Endodermal cell (in vitro differentiated cells): ENCODE results near the gene NCKAP5. TPM values are rescaled to one million over a fixed set of nuclear protein-coding genes. Genes with fewer than 3 reads are reported as not detected.

Experiments used
- DNase-seq: peaks from one replicate; pipeline ENCODE4 v3.0.0-alpha.2; 2017
- H3K27ac ChIP-seq: 2 replicates; pipeline ENCODE4 v1.5.1; 2013; ENCODE audit warnings: mild to moderate bottlenecking, low read depth, low read length, moderate library complexity
- H3K27me3 ChIP-seq: 2 replicates; pipeline ENCODE4 v1.6.1; 2013; ENCODE audit warnings: mild to moderate bottlenecking, low read length, moderate library complexity; ENCODE audit not compliant: insufficient read depth, control insufficient read depth, poor library complexity, severe bottlenecking
- H3K36me3 ChIP-seq: 2 replicates; pipeline ENCODE4 v1.7.0; 2013; ENCODE audit warnings: mild to moderate bottlenecking, low read length, moderate library complexity; ENCODE audit not compliant: control insufficient read depth, insufficient read depth
- H3K4me1 ChIP-seq: one replicate; pipeline ENCODE4 v1.7.0; 2013; ENCODE audit warnings: low read length; ENCODE audit not compliant: control insufficient read depth, insufficient read depth
- H3K4me3 ChIP-seq: 2 replicates; pipeline ENCODE4 v1.5.1; 2013; ENCODE audit warnings: mild to moderate bottlenecking, low read length, moderate library complexity
- H3K9ac ChIP-seq: 2 replicates; pipeline ENCODE4 v1.6.1; 2013; ENCODE audit warnings: mild to moderate bottlenecking, low read length, moderate library complexity; ENCODE audit not compliant: poor library complexity, severe bottlenecking; ENCODE audit errors: extremely low read depth
- H3K9me3 ChIP-seq: 2 replicates; pipeline ENCODE4 v1.6.1; 2013; ENCODE audit warnings: mild to moderate bottlenecking, low read length, moderate library complexity; ENCODE audit not compliant: control insufficient read depth
- H3K27ac Mint-ChIP-seq: 2 replicates; pipeline ENCODE4 v1.8.0; 2020; ENCODE audit warnings: mixed read lengths
- H3K27me3 Mint-ChIP-seq: 2 replicates; pipeline ENCODE4 v1.8.0; 2021; ENCODE audit warnings: mild to moderate bottlenecking, mixed read lengths; ENCODE audit not compliant: insufficient read depth
- H3K36me3 Mint-ChIP-seq: 2 replicates; pipeline ENCODE4 v1.8.0; 2020; ENCODE audit warnings: low read depth, mixed read lengths
- H3K4me1 Mint-ChIP-seq: 2 replicates; pipeline ENCODE4 v1.8.0; 2020; ENCODE audit warnings: mixed read lengths
- H3K4me3 Mint-ChIP-seq: 2 replicates; pipeline ENCODE4 v1.8.0; 2020; ENCODE audit warnings: mild to moderate bottlenecking, moderate library complexity, mixed read lengths
- H3K9me3 Mint-ChIP-seq: 2 replicates; pipeline ENCODE4 v1.8.0; 2020; ENCODE audit warnings: mild to moderate bottlenecking, mixed read lengths
- WGBS, 2 experiments: methylation state at CpG; one replicate each; pipeline versions ENCODE4 v1.1.5 to v1.1.7; 2013; ENCODE audit warnings: missing lambda C conversion rate in 2 of 2, mixed read lengths in 1 of 2; ENCODE audit not compliant: insufficient coverage in 1 of 2, insufficient read length in 1 of 2; 5-methylcytosine and 5-hydroxymethylcytosine counted together
- total RNA-seq, 2 donors: library from RNA; stranded (reverse); fragmentation: NEBNext Ultra II Directional in 1 of 2; extraction: Animal tissue kit (Norgen Biotek cat#: 25700) in 1 of 2; gene quantifications; 2 replicates in 1 of 2; 3 replicates in 1 of 2; pipeline ENCODE4 v1.2.1, GENCODE V29; 2021
- TF ChIP-seq, protein P1 (sequence below): fragments of 200-600 bp; sonication (generic); conservative IDR thresholded peaks from 2 replicates; pipeline ENCODE4 v1.5.0; 2021; ENCODE audit warnings: antibody characterized with exemption, mild to moderate bottlenecking

The NCKAP5 gene
- total RNA-seq, 2 donors from 2014 or later: 0.58 to 0.92 TPM

GRCh38 chr2:133270550-133270949 is 297.7 kb downstream of the NCKAP5 start:
- Histone ChIP-seq H3K9ac (no peak overlapping the region), H3K4me1 (peaks cover 3% of the 10 kb centered on the region), H3K27me3 (peaks cover 9% of the 10 kb centered on the region), H3K27ac (no peak overlapping the region), H3K36me3 (no peaks in the 10 kb centered on the region), H3K4me3 (no peak overlapping the region), H3K9me3 (no peaks in the 10 kb centered on the region)
- DNase-seq: no peak
- Mint-ChIP-seq H3K27ac (no peak overlapping the region), H3K27me3 (peaks cover 6% of the 10 kb centered on the region), H3K36me3 (no peaks in the 10 kb centered on the region), H3K4me3 (no peak overlapping the region), H3K9me3 (no peaks in the 10 kb centered on the region), H3K4me1 (peaks cover 4% of the 10 kb centered on the region)
- TF ChIP-seq, protein P1, sequence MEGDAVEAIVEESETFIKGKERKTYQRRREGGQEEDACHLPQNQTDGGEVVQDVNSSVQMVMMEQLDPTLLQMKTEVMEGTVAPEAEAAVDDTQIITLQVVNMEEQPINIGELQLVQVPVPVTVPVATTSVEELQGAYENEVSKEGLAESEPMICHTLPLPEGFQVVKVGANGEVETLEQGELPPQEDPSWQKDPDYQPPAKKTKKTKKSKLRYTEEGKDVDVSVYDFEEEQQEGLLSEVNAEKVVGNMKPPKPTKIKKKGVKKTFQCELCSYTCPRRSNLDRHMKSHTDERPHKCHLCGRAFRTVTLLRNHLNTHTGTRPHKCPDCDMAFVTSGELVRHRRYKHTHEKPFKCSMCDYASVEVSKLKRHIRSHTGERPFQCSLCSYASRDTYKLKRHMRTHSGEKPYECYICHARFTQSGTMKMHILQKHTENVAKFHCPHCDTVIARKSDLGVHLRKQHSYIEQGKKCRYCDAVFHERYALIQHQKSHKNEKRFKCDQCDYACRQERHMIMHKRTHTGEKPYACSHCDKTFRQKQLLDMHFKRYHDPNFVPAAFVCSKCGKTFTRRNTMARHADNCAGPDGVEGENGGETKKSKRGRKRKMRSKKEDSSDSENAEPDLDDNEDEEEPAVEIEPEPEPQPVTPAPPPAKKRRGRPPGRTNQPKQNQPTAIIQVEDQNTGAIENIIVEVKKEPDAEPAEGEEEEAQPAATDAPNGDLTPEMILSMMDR: no peak
- WGBS, 2 experiments: 93 to 100% methylated on average over 2 to 5 of the region's 5 CpGs

GRCh38 chr2:133266926-133267590 is 301.2 kb downstream of the NCKAP5 start:
- no peak overlapping the region for H3K27ac ChIP-seq
- Mint-ChIP-seq H3K4me3 (peak overlapping the region; percentile 71), H3K4me1 (peaks cover 14% of the 10 kb centered on the region), H3K36me3 (no peaks in the 10 kb centered on the region), H3K9me3 (no peaks in the 10 kb centered on the region), H3K27me3 (peaks cover 18% of the 10 kb centered on the region), H3K27ac (no peak overlapping the region)
- no peaks in the 10 kb centered on the region for H3K36me3 ChIP-seq
- peaks cover 3% of the 10 kb centered on the region for H3K4me1 ChIP-seq
- TF ChIP-seq, protein P1: no peak
- DNase-seq: peak; percentile 66
- no peak overlapping the region for H3K9ac ChIP-seq
- H3K4me3 ChIP-seq: peak overlapping the region; percentile 82
- H3K9me3 ChIP-seq: no peaks in the 10 kb centered on the region
- WGBS, 2 experiments: 6 to 8% methylated on average over 3 to 15 of the region's 17 CpGs
- peaks cover 15% of the 10 kb centered on the region for H3K27me3 ChIP-seq

DNA sequence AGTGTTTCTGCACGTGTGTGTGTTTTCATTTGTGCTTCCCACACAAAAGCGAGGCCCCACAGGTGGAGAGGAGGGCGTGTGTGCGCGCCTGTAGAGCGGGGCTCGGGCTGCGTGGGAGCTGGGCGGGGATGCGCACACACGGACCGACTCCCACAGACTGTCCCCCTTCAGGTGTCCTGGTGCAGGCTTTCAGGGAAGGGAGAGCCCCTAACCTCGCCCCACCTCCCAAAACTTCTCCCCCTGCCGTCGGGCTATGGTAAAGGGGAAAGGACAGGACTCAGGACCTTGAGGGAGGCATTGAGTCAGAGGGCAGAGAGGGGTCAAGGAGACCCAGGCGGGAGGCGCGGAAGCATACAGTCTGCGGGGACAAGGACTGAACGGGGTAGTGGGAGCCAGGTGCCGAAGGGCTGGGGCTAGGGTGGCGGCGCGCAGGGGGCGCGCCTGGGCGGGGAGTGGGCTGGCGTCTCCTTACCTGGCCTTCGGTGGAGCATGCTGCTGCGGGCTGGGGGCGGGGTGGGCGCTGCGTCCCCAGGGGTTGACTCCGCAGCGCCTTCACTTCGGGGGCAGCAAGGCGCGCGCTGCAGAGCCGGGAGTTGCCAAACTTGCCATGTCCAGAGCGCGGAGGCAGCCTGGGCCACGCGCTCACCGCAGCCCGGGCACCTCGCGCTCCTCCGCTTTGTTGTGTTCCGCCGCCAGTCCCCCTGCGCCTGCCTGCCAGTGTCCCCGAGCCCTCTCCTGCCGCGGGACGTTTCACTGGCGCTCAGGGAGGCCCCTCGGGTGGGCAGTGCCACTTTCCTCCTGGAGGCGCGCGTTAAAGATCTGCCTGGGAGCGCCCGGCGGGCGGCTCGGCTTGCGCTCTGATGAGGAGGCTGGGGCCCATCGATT is 302.0 kb downstream of the NCKAP5 start:
- H3K27me3 ChIP-seq: peaks cover 15% of the 10 kb centered on the region
- H3K36me3 ChIP-seq: no peaks in the 10 kb centered on the region
- no peak overlapping the region for H3K9ac ChIP-seq
- Mint-ChIP-seq H3K27ac (no peak overlapping the region), H3K9me3 (no peaks in the 10 kb centered on the region), H3K27me3 (peaks cover 18% of the 10 kb centered on the region), H3K4me3 (peak overlapping the region; percentile 71), H3K36me3 (no peaks in the 10 kb centered on the region), H3K4me1 (peaks cover 14% of the 10 kb centered on the region)
- peaks cover 3% of the 10 kb centered on the region for H3K4me1 ChIP-seq
- WGBS, 2 experiments: 5 to 6% methylated on average over 6 to 68 of the region's 68 CpGs
- TF ChIP-seq, protein P1: peak; percentile 71
- H3K4me3 ChIP-seq: peak overlapping the region; percentile 82
- no peak overlapping the region for H3K27ac ChIP-seq
- H3K9me3 ChIP-seq: no peaks in the 10 kb centered on the region
- DNase-seq: peak; percentile 91
